Cerebellar nuclear complex (tissue), 1 donor: ENCODE measurements around the gene TARP.

Experiments used
- DNase-seq, 2 experiments: peaks; one replicate each; lab custom pipeline; 2025; lab: John Stamatoyannopoulos, UW

The TARP gene

GRCh38 chr7:38217672-38218071, 55.8 kb downstream of the TARP start:
- DNase-seq, result no peak

DNA sequence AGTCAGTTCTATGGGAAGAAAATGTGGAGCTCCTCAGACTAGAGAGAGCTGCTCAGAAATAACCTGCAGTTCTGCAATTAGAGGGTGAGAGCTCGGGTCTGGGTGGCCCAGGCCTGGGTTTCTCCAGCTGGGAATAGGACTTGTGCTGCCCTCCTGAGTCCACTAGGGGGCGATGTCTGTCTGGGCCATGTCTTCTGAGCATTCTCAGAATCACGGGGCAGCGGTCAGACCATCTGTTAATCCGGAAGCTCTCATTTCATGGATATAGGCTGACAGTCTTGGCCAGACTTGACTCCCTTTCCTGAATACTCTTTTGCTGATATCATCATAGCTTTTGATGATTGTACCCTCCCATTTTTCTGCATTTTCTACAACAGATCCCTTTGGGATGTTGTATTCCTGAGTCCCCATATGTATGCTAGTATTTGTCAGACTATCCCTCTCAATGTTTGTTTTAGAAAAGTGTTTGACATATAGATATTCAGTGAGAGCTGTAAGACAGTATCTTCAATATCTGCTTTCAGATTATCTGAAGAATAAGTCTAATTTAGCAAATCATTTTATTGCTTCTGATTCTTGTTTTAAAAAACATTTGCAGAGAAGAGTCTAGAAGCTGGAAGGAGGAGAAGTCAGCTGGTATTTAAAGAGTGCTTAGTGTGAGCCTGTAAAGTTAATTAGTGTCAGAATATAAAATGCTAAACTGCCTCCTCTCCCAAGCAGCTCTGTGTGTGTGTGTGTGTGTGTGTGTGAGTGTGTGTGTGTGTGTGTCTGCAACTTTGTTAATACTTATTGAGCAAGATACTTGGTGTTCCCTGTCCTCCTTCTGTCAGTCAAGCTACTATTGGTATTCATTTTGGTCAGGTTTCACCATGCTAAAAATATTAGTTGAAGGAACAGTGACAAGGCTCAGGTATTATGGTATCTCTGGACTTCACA, 57.4 kb downstream of the TARP start:
- no peak for DNase-seq

- DNase-seq, result no peak
Observed at GRCh38 chr7:38215115-38215514, 58.3 kb downstream of the TARP start.

- no peak for DNase-seq
Observed at GRCh38 chr7:38211940-38212339, 61.5 kb downstream of the TARP start.

DNA sequence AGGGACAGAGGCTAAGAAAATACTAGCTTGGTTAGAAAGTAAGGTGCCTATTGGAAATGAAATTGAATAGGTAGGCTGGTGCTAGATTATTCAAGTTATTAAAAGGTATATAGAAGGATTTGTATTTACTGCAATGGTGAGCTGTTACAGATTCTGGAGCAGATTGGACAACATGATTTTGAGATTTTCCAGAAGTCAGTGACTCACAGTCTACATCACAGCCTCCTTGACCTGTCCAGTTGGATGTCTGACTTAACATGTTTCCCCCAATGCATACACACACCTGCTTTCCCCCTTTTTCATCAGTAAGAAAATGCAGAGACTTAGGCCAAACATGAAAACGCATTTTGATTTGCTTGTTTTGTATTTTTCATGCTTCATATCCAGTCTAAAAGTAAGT, 62.0 kb downstream of the TARP start:
- no peak for DNase-seq
